GM21381 (cell line): ENCODE data around the gene LRRC17.

ENCODE experiments used
- ATAC-seq: cut with Tn5 transposase; IDR thresholded peaks from one replicate; pipeline ENCODE4 v1.9.1; 2021; ENCODE audit warnings: mild to moderate bottlenecking, moderate library complexity; ENCODE audit not compliant: unreplicated experiment

Gene LRRC17

DNA sequence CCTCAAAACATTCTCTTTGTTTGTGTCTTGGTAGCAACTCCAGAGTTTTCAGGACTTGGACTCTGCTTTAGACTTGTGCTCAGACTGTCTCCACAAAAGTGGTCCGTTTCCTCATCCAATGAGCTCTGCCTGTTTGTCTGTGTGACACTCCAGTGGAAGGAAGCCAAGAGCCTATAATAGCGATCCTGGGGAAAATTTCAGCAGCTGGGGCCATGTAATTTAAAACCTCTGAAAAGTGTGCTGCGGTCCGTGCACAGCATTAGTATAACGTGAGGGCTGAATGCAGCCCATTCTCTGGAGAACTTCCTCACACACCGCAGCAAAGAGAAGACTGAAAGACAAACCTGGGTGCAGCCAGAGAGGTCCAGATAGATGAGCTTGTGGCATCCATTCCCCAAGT lies at the start of gene LRRC17:
LRRC17 (plus strand) TSS at position 259 of the 400 bp plus-strand sequence. CDS start 20,914 bp downstream, outside the sequence.
- no peak for ATAC-seq

DNA sequence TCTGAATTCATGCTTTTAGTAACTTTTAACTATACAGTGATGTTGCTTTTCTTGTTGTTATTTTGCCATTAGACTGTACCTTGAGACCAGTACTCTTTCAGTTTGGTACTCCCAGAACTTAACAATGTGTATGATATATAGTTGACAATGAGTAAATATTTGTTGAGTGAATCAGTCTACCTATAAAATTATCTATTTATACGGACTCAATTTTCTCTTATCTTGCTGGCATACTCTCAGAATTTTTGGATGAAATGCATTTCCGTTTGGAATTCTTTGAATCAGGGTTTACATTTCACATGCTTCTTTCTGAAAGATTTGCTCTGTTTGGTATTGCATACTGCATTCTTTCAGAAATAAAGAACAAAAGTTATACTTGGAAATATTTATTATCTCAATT lies 47.8 kb upstream of the LRRC17 start:
- no peak for ATAC-seq

GRCh38 chr7:102866535-102867215 lies 46.1 kb upstream of the LRRC17 start:
- no peak for ATAC-seq

DNA sequence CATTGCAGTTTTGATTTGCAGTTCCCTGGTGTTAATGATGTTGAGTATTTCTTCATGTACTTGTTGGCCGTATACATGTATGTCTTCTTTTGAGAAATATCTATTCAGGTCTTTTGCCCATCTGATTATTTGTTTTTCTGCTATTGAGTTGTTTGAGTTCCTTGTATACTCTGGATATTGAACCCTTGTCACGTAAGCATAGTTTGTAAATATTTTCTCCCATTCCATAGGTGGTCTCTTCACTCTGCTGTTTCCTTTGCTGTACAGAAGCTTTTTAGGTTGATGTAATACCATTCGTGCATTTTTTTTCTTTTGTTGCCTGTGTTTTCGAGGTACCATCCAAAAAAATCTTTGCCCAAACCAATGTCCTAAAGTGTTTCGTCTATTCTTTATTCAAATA lies 43.6 kb upstream of the LRRC17 start:
- no peak for ATAC-seq

- ATAC-seq: no peak
These were observed 40.3 kb upstream of the LRRC17 start for GRCh38 chr7:102872460-102872859.

DNA sequence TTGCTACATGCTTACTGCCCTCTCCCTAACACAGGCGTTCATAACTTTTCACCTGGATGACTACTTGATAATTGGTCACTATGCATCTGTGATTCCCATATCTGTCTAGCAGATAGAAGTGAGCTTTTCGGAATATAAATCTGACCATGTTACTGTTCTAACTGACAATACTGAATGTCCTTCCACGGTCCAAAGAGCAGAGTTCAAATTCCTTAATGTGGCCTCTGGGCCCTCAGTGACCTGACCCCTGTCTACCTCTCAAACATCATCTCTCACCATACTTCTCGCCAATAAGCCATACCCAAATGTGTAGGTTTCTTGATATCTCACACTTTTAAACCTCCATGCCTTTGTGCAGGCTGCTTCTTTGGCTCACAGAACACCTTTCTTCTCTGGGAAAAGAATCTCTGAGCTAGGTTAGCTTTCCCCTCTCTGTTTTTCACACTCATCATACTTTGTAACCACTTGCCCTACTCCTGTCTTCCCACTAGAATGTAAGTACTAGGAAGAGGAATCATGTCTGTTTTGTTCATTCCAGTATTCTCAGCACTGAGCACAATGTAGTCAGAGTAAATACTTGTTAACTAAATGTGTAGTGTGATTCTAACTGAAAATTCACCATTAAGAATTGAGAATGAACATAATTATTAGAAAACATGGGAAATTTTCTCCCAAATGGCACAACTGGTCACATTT lies 39.2 kb upstream of the LRRC17 start:
- ATAC-seq: peak; percentile 23

DNA sequence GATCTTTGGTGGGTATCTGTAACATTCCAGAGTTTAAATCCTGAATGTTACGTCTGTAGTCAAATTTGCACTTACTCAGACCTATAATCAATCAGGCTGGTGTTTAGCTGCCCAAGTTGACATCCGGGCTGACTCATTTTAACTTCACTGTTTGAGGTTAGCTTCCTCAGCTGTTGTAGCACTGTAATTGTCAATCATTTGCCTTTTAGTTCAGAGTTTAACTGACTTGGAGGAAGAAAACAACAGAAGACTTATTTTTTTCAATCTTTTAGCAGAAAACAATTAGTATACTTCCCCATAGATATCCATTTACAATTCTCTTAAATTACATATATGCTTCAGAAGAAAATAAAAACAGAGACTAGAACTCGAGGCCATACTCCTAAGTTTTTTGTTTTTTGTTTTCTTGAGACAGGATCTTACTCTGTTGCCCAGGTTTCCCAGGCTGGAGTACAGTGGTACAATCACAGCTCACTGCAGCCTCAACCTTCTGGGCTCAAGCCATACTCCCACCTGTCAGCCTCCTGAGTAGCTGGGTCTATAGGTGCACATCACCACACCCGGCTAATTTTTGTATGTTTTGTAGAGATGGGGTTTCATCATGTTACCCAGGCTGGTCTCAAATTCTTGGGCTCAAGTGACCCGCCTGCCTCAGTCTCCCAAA lies 38.5 kb upstream of the LRRC17 start:
- ATAC-seq: peak; percentile 99

- no peak for ATAC-seq
These were observed 37.8 kb upstream of the LRRC17 start for GRCh38 chr7:102874966-102875365.

DNA sequence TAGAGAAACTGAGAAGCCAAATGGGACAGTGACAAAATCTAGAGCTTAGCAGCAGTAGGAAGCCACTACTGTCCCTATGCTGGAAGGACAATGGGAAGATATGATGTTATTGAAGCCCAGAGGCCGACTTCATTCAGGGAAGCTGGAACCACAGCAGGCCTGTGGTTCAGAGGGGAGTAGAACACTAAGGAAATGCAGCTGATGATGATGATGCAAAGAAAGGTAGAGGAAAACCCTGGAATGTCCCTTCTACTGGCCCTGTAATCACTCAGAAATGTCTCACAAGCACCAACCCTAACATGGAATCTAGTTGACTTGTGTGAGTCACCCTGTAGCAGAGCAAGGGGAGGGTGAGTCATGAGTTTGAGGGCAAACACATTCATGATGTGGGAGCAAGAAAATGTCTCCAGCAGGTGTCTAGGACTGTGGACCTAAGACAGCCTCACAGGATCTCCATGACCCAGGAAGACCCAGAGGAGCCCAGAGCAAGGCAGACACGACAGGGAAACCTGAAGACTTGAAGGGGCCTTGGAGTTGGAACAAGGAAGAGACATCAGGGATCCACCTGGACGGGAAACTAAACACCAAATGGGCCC lies 37.0 kb upstream of the LRRC17 start:
- no peak for ATAC-seq

GRCh38 chr7:102883098-102883860 lies 29.5 kb upstream of the LRRC17 start:
- ATAC-seq: no peak

DNA sequence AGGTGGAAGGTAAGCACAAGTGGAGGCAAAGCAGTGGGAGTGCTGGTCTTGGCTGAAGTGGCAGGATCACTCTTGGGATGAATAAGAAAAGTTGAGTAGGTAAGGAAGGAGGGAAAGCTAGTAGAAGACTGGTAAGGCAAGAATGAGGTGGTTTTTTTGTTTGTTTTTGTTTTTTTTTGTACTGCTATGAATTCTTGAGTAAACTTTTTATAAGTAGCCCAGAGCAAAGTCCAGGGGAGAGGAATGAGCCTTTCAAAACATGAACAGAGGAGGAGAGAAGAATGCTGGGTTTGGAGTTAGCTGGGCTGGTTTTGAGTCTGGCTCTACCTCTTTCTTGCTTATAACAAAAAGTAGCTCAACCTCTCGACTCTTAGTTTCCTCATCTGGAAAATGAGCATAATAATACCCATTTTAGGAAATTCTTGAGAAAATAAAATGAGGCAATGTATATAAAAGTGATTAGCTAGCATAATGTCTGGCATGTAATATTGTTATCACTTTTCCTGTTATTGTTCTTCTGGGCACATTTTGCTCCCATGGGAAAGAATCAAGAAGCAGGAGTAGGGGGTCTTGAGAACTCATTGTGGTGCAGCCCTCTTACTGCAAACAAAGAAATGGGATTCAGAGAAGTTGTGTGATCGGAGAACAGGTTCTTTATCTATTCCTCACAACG lies 24.1 kb upstream of the LRRC17 start:
- no peak for ATAC-seq

GRCh38 chr7:102889851-102890250 lies 22.9 kb upstream of the LRRC17 start:
- ATAC-seq: no peak

GRCh38 chr7:102890292-102890970 lies 22.4 kb upstream of the LRRC17 start:
- ATAC-seq: no peak

DNA sequence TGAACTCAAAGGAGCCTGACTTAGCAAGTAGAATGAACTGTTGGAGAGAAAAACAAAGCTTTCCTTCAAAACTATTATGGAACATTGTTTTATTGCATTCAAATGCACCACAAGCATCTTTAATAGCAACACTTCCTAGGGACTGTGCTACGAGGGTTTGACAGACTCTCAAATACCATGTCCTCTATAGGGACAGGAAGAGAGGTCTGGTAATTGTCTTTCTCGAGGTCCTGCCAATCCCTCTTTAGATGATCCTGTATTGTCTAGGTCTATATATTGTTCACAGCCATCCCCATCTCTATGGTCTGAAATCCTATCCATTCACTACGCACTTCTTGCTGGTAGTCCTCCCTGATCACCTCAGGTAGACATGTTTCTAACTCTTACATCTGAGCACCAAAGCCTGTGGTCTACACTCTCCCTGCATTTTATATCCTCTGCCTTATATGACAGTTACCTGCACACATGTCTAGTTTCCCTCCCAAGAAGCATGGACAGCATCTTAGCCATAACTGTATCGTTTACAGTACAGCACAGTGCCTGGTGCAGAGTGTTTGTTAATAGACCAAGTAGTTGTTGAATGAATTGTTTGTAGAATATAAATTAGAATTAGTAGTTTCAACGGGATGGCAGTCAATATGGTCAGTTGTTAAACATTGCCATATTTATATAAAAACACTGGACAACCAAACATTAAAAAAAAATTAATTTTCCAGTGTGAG lies 21.7 kb upstream of the LRRC17 start:
- ATAC-seq: no peak

- ATAC-seq: no peak
These were observed 21.0 kb upstream of the LRRC17 start for GRCh38 chr7:102891693-102892261.

- no peak for ATAC-seq
These were observed 20.0 kb upstream of the LRRC17 start for GRCh38 chr7:102892631-102893278.

GRCh38 chr7:102895602-102896001 lies 17.2 kb upstream of the LRRC17 start:
- no peak for ATAC-seq

DNA sequence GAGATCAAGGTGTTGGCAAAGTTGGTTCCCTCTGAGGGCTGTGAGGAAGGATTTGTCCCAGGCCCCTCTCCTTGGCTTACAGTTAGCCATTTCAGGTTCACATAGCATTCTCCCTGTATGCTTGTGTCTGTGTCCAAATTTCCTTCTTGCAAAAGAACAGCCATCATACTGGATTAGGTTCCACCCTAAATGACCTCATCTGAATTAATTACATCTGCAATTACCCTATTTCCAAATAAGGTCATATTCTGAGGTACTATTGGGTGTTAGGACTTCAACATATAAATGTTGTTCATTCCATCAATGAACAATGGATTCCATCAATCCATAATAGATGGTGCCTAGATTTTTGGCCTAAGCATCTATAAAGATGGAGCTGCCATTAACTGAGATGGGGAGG lies 16.2 kb upstream of the LRRC17 start:
- no peak for ATAC-seq
